ENCODE data around the gene KATNA1.

DNA sequence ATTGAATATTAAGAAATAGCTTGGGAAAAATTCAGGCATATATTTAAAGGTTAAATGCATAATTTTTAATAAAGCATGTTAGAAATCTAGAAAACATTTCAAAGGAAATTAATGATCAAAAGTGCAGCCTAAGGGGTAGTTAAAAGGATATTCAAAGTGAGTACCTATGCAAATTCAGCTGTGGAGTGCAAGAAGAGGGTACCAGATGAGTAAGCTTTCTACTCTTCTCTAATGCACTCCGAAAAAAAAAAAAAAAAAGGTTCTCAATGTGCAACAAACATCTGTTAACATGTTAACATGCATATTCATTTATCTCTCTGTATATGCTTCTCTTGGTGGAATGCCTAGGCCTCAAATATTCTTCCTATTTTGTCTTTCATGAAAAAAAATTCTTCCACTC, 32.0 kb upstream of the KATNA1 start:
- TF ChIP-seq, protein P1, sequence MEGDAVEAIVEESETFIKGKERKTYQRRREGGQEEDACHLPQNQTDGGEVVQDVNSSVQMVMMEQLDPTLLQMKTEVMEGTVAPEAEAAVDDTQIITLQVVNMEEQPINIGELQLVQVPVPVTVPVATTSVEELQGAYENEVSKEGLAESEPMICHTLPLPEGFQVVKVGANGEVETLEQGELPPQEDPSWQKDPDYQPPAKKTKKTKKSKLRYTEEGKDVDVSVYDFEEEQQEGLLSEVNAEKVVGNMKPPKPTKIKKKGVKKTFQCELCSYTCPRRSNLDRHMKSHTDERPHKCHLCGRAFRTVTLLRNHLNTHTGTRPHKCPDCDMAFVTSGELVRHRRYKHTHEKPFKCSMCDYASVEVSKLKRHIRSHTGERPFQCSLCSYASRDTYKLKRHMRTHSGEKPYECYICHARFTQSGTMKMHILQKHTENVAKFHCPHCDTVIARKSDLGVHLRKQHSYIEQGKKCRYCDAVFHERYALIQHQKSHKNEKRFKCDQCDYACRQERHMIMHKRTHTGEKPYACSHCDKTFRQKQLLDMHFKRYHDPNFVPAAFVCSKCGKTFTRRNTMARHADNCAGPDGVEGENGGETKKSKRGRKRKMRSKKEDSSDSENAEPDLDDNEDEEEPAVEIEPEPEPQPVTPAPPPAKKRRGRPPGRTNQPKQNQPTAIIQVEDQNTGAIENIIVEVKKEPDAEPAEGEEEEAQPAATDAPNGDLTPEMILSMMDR (IDR thresholded peaks at IDR 0.05) = no peak
- no peak for TF ChIP-seq ZFX (IDR thresholded peaks at IDR 0.05; ENCODE audit: borderline replicate concordance)

Data from 22Rv1 (cell line).